Stimulated activated naive CD4-positive, alpha-beta T cell treated with Interleukin-2 at 50 U/mL for 16 hours (primary cell): ENCODE data around the gene ARAP1.

ENCODE experiments used
- DNase-seq: peaks from one replicate; lab custom pipeline; 2025; lab: John Stamatoyannopoulos, UW

The ARAP1 gene

DNA sequence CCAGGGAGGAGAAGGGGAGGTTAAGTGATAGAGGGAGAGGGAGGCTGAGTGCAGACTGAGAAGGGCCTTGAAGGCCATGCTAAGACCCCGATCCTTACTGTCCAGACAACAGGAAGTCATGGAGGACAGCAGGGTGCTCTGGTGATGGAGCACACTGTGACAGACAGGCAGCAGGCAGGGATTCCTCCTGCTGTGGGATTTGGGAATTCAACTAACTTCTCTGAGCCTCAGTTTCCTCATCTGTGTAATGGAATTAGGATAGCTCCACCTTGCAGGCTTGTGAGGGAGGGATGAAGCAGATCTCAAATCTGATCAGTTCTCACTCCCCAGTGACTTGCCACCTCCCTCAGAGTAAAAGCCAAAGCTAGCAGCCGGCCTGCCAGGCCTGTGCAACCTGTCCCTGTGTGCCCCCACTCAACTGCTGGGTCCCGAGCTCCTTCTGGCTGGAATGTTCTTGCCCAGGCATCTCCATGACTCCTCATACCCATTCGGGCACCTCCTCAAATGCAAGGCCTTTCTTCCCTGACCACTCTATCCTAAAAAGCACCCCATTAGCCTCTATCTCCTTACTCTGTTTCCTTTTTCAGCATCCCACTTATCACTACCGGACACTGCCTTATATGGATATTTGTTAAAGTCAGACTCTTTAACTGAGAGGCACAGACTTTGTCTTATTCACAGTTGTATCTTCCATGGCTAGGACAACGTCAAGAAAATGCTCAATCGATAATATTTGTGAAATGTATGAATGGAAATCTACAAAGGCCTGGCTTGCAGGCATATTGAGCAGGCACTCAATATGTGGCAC, 9.5 kb downstream of the ARAP1 start:
- DNase-seq = no peak

- no peak for DNase-seq
Measured at GRCh38 chr11:72741849-72742512, 10.2 kb downstream of the ARAP1 start.

DNA sequence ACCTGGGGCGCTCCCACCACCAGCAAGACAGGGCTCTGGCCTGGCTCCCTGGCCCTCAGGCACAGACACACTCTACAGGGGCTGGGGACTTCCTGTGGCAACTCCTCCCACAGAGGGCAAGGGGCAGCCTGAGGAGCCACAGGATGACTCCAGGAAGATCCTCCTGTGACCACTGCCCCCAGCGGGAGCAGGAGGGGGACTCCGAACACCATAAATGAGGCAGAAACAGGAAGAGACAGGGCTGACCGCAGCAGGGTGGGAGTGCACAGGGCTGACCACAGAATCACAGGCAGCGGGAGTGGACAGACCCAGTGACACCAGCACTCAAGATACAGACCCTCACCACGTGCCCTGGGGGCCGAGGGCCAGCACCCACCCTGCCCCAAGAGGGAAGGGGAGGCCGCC, 10.8 kb downstream of the ARAP1 start:
- no peak for DNase-seq

DNA sequence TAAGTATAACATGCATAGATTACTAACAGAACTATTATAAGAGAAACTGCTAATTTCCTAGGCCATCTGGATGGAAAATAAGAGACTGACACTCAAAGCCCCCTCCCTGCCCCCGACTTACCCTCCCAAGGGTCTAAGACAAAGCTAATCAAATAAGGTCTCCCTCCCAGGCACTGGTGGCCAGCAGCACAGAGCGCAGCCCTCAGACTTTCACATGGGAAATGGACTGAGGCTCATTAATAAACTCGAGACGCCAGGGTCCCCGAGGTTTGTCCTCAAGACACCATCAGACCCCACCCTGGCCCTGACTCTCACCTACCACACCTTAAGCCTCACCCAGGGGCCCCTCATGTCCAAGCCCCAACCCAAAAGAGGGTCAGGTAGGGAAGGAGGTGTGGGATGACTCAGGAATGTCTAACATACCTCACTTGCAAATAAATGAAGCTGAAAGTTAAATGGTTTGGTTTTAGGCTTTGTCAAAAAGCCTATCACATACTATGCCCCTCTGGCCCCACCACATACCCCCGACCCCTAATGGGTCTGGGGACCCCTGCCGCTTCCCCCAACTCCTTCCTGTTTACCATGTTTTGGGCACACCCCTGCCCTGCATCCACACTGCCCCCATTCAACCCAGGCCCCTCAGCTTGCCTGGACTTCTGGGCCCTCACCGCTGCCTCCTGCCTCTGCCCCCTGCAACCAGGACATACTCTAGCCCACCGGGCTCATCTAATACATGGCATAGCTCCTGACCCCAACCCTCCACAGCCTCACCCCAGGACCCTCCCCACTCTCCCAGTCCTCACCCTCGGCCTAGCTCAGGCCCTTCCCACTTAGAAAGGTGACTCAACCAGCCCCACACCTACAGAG, 11.4 kb downstream of the ARAP1 start:
- DNase-seq = no peak

GRCh38 chr11:72740060-72740424, 12.2 kb downstream of the ARAP1 start:
- DNase-seq = no peak

DNA sequence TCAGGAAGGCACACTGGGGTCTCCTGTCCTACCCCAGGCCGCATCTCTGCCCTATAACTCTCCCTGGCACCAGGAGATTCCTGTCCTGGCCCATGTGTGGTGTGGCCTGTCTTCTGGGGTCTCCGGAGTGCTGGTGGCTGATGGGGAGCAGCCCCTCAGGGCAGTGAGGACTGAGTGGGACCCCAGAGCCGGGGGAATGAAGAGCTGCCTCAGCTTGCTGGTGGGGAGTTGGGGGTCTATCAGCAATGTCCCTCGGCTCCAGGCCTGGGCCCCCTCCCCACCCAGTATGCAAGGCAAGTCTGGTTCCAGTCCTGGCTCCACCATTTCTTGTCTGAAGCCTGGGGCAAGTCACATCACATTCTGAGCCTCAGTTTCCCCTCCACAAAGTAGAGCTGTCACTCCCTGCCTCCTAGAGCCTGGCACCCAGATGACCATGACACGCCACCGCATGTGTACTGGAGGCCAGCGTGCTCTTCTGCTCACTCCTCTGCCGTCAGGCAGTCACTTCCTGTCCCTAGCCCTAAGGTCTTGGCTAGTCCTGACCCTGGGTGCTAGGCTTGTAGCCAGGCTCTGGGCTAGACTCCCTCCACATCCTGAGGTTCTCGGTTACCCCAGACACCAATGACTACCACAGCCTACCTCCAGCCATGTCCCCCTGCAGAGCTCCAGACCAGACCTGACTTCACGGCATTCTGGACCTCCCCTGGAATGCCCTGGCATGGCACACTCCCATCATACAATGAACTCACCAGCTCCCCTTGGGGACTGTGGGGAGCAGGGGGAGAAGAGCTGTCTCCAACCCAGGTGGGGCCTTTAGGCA, 12.8 kb downstream of the ARAP1 start:
- DNase-seq = no peak

DNA sequence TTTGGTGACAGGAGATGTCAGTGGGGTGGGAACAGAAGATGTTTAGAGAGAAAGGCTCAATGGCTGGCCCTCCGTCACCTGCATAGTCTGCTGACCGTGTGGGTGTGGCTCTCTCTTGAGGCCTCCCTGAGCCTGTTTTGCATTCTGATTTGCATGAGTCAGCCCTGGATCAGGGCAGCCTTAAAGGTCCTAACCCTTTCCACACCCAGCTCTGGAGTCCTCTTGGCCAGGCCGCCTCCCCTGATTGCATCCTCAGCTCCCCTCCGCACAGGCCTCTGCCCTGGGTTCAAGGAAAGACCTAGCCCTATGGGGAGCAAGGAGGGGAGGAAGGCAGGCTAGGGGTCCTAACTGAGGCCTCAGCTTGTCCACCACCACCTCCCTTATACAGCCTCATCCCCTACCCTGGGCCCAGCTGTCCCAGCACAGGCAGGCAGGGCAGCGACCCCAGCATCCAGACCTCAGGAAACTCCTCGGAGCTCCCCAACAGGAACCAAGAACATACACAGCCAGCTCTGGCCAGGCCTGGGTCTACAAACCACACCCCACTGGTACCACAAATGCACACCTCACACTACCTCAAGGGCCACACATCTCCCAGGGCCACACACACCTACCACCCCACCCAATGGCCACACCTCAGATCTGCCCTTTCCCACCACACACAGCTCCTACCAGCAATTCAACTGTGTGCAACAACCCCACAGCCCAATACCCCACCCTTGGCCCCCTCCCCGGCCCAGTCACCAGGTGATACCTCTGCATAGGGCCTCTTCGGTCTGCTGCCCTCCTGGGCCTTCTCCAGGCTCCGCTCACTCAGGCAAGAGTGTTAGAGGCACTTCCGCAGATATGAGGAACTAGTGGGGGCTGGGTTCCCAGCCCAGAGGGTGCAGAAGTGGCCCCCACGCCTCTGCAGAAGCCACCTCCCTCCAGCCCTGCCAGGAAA, 13.7 kb downstream of the ARAP1 start:
- DNase-seq = no peak

- DNase-seq = no peak
Measured at GRCh38 chr11:72737336-72737735, 14.9 kb downstream of the ARAP1 start.

GRCh38 chr11:72736452-72737069, 15.6 kb downstream of the ARAP1 start:
- DNase-seq = peak; percentile 37

- no peak for DNase-seq
Measured at GRCh38 chr11:72735495-72736027, 16.6 kb downstream of the ARAP1 start.

DNA sequence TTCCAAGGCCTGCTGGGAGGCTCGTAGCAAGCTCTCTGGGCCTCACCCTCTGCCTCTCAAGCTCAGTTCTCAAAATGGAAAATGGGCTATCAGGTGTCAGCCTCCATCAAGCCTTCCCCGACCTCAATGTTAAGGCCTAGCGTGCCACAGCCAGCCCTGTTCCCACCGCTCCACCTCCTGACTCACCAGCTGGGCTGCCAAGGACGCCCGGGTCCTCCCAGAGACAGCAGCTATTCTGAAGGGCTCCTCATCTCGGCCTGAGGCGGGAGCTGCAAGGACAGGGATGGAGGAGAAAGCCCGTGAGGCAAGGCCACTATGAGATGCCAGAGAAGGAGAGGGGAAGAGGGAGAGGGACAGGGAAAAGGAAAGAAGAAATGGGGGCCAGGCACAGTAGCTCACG, 19.9 kb downstream of the ARAP1 start:
- DNase-seq = no peak

- DNase-seq = no peak
Measured at GRCh38 chr11:72730737-72731136, 21.5 kb downstream of the ARAP1 start.

- no peak for DNase-seq
Measured at GRCh38 chr11:72730243-72730642, 22.0 kb downstream of the ARAP1 start.

DNA sequence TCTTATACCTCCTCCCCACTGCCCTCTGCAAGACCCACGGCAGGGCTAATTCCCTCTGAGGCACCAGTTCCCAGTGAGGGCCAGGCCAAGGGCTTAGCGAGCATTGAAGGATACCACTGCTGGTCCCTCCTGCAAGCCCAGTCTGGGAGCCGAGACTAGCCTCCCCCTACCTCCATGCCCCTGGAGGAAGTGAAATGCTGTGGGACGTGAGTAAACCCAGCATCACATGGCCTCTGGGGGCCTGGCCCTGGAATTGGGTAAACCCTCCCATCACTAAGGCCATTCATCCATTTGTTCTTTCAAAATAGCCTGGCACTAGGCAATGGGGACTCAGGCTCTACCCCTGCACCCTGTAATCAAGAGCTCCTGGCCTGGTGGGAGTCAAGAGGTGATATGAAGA, 24.7 kb downstream of the ARAP1 start:
- no peak for DNase-seq

DNA sequence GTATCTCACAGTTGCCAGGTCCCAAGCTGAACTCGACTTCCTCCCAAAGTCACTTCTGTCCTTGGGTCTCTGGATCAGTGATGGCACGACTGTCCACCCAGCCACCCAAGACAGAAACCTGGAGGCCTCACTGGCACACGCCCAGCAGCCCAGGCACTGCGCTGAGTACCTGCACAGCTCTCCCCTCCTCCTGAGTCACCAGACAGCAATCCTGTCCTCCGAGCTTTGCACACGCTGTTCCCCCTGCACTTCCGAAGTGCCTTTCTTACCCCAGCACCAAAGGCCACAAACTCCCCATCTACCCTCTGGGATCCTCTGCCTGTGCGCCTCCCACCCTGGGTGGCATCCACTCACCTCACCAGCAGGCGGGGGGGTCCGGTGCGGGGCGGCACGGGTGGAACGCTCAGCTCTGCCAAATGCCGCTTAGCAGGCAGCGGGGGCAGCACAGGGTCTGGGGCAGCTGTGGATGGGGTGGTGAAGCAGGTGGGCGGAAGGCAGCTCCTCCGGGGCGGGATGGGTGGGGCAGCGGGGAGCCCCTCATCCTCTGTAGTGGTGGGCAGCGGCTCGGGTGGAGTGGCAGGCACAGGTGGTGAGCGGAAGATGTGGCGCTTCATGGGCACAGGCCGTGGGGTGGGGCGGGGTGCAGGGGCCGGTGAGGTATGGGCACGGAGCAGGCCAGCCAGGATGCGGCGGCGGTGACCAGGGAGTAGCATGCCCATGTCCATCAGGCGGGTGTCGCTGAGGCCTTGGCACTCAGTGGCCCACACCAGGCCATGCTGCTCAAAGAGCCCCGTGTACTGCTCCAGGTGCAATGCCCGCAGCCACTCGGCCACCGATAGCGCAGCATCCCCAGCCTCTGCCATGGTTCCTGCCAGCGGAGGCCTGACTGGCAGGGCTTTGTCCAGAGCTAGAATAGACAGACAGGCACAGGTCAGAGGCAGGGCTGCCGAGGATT, 25.7 kb downstream of the ARAP1 start:
- no peak for DNase-seq

DNA sequence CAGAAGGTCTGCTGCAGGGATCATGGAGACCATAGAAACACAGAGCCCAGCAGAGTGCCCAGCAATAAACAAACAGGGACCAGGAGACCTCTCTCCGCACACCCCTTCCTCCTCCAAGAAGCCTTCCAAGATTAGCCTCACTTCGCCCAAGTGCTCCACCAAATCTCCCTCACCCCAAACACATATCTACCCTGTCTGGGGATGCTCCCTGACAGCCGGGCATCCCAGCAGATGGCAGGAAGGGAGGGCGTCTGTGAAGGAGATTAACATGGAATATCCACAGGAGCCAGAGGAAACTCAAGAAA, 26.5 kb downstream of the ARAP1 start:
- no peak for DNase-seq

GRCh38 chr11:72724851-72725723, 27.1 kb downstream of the ARAP1 start:
- DNase-seq = peak; percentile 70

DNA sequence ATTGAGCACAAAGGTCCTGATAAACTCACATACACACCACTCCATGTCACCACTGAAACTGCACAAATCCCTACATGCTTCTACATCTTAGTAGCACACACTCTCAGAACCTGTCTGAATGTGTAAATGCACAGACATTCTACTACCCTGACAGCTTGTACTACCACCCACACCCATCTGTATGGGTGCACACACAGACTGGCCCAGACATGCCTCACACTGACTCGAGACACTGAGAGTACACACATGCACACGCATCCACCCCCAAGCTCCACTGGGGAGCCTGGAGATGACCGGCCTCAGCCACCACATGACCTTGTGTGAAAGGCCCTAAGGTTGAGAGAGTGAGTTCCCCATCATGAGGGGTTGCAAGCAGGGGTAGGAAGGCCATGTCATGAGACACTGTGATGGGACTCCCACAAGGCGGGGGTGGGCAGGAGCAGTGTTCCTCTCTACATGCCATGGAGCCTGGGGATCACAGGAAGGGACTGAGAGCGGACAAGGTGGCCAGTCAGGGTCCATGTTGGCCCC, 28.1 kb downstream of the ARAP1 start:
- DNase-seq = no peak
